HG03565 (cell line): ENCODE data around the gene CYLD.

Source experiments
- ATAC-seq: cut with Tn5 transposase; IDR thresholded peaks from one replicate; pipeline ENCODE4 v1.9.1; 2021; ENCODE audit warnings: mild to moderate bottlenecking, moderate library complexity; ENCODE audit not compliant: unreplicated experiment

Gene CYLD

DNA sequence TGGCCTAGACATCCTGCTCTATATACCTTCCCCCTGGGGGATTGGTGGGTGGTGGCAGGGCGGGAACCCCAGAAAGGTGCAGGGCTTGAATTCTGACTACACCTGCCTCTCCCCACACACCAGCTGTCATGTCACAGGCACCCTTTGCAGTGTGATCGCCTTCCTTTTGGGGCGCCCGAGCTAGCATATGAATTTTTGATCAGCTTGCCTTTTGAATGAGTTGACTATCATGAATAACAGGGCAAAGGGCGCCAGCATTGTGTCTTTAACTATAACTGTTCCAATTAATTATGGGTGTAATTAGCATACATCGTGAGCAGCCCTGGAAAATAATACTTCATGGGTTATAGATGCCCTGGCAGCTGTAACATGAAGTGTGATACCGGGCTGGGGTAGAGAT lies 72.7 kb downstream of the CYLD start:
- no peak for ATAC-seq

DNA sequence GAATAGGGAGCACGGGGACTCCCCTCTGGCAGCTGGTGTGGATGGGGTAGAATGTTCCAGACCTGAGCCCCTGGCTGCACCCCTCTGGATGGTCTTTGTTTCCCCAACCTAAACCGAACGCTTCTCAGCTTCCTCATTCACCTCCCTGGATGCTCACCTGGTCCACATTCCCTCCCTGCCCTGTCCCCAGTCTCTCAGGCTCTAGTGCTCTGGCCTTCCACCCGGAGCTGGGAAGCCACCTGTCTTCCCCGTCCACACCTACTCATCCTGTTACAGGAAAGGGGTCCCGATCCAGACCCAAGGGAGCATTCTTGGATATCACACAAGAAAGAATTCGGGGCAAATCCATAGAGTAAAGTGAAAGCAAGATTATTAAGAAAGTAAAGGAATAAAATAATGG lies 73.5 kb downstream of the CYLD start:
- ATAC-seq: no peak

DNA sequence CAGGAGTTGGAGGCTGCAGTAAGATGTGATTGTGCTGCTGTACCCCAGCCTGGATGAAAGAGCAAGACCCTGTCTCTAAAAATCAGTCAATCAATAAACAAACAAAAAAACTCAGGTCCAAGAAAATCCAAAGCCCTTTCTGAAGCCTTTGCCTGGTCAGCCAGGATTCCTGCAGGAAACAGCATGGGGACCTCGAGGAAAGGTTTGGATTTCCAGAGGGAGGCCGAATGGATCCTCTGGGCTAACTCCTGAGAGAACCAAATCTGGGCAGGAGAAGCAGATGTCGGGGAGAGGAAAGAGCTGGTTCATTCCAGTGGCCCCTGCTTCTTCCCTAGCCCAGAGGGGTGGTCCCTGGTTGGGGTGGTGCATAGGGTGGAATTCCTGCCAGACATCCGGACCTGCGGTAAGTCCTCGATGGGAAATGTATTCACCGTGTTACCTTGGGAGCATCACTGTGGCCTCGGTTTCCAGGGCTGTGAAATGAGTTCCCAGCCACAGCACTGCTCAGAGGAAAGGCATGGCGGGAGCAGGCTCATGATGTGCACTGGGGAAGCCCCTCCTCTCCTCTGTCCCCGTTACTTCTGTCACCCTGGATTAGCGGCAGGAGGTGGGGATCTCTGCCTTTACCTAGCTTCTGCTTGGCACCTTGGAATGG lies 75.1 kb downstream of the CYLD start:
- no peak for ATAC-seq

DNA sequence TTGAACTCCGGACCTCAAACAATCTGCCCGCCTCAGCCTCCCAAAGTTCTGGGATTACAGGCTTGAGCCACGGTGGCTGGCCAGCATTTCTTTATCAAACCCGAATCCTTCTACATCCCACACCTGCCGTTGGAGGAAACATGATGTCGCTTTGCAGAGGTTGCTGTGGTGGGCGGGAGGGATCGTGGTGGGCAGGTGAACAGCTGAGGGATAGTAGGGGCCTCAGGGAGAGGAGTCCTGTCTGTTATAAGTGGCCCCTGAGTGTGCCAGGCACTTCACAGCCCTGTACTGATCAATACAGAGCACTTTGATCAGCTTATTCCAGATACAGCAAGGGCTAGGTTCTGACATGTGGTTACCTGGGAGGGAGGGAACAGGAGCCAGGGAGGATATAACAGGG lies 76.5 kb downstream of the CYLD start:
- ATAC-seq: no peak

DNA sequence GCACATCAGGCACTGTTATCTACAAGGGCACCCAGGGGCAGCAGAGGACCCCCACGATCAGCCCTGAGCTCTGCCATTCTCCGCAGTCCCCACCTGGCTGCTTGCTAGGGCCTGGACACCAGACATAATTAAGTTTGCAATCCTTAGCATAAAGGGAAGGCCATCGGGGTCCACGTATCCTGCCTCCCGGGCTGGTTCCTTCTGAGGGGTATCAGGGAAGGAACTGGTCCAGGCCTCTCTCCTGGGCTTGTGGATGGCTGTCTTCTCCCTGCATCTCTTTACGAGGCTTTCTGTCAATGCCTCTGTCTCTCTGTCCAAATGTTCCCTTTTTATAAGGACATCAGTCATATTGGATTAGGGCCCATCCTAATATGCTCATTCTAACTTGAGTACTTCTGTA lies 77.8 kb downstream of the CYLD start:
- ATAC-seq: no peak

DNA sequence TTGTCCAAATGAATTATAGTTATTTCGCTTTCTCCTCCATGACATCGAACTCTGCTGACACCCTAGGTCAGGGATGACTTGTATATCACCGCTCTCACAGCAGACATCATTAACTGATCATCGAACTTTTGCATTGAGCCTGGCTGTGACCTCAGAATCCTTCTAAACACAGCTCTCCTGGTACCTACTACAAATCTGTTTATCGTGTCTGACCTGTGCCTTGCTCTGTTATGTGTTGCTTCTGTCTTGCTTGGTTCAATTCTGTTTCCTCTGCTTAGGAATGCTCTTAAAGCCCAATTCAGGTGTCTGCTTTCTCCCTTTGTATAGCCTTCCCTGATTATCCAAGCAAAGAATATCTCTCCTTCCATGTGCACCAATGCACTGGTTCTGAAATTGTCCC lies 78.3 kb downstream of the CYLD start:
- no peak for ATAC-seq

DNA sequence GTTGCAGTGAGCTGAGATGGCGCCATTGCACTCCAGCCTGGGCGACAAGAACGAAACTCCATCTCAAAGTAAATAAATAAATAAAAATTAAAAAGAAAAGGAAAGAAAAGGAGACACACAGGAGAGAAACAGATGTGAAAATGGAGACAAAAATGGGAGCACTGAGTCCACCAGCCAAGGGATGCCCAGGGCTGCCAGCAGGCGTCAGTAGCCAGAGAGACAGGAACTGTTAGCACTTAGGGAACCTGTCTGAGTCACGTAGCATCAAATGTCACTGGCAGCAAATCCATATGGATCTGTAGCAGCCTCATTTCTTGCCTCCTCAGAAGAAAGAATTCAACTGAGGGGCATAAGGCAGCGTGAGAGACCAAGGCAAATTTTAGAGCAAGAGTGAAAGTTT lies 79.7 kb downstream of the CYLD start:
- no peak for ATAC-seq

DNA sequence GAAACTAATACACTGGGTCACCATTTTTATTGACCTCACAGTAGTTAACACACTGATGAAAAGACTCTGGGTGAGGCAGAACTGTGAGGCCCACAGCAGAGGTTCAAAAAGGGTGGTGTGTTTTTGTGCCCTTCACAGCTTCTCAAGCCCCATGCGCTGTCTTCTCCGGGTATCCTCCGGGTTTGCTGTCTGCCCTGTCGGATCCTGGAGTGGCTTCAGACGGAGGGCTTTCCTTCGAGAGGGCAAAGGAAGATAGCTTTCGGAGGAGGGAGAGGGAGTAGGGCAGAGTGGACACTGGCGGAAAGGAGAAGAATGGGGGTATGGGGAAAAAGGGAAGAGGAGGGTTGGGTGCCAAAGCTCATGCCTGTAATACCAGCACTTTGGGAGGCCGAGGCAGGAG lies 80.8 kb downstream of the CYLD start:
- no peak for ATAC-seq

DNA sequence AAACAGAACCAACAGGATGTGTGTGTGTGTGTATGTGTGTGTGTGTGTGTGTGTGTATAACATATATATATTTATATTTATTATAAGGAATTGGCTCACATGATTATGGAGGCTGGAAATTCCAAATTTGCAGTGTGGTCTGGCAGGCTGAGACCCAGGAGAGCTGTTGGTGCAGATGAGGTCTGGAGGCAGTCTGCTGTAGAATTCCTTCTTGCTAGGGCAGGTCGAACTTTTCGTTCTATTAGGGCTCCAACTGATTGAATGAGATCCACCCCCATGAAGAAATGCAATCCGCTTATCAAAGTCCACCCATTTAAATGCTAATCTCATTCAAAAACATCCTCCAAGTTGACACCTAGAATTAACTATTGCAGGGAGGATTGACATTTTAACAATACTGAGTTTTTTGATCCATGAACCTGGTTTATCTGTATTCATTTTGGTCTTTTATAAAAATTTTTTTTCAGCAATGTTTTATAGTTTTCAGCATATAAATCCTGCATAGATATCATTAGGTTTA lies 85.0 kb downstream of the CYLD start:
- ATAC-seq: no peak

DNA sequence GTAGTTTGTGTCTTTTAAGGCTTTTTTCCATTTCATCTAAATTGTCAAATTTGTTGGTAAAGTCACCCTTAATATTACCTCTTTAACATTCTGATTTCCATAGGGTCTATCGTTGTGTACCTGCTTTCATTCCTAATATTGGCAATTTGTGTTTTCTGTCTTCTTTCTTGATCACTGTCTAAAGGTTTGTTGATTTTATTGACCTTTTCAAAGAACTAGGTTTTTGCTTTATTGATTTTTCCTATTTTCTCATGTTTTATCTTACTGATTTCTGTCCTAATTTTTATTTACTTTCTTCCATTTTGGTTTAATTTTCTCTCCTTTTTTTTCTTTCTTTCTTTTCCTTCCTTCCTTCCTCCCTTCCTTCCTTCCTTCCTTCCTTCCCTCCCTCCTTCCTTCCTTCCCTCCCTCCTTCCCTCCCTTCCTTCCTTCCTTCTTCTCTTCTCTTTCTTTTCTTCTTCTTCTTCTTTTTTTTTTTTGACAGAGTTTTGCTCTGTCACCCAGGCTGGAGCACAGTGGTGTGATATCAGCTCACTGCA lies 86.3 kb downstream of the CYLD start:
- ATAC-seq: no peak

DNA sequence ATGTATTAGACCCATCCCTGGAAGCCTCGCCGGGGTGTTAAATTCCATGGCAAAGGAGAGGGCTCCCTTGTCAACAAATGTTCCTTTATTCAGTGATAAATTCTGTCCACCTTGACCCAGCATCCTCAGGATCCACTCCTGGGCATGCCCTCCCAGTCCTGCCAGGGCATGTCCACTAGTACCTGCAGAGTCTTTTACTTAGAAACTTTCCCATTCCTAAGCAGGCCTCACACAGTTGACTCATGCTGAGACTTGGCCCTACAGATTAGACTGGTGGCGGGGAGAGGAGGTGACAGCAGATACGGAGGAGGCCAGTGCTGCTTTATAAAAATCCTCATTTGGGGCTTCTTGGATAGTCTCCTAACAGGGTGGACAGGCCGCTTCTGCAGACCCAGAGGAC lies 88.8 kb downstream of the CYLD start:
- ATAC-seq: no peak

DNA sequence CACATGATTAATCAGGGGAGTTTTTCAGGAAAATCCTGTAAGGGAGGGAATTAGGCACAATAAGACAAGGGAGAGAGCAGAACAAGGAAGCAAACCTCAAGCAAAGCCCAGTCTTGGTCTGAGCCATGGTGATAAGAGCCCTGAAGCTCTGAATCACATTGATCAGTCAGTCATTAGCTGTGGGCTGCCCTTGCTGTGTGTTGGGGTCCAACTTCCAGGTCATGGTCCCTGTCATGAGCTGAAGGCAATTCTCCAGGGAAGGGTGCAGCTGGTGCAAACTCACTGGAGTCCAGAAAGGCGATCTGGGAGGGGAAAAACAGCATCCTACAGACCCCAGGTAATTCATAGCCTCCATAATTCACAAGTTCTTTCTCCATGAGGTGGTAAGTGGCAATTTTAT lies 89.9 kb downstream of the CYLD start:
- ATAC-seq: no peak

DNA sequence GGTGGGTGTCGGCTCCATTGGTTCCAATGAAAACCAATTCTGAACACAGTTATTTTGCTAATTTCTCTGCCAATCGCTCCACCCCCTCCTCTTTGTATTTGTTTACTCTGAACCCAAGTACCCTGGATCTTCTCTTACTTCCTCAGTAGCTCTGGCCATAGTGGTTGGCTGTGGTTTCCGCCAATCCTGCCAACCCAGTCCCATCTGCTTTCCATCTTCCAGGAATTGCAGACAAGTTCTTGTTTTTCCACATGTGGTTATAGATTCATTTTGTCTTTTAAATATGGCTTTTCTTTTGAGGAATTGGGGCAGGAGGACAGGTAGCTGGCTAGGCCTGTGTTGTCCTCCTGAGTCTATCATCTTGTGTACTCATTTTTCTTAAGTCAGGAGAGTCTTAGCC lies 92.0 kb downstream of the CYLD start:
- no peak for ATAC-seq

DNA sequence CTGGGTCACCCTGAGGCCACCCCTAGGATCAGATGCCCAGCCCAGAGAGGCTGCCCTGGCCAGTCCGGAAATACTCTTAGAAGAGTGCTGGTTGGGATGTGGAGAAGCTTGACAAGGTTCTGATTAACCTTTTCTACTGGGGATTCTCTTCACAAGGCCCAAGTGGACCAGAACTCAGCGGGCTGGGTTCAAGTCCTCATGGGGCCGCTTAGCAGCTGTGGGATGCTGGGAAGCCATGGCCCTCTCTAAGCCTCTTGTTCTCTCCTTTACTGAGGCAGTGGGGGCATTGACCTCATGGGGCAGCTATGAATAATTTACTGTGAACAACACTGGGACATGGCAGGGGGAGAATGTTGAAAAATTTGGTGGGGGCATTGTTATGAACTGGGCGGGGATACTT lies 92.8 kb downstream of the CYLD start:
- no peak for ATAC-seq

DNA sequence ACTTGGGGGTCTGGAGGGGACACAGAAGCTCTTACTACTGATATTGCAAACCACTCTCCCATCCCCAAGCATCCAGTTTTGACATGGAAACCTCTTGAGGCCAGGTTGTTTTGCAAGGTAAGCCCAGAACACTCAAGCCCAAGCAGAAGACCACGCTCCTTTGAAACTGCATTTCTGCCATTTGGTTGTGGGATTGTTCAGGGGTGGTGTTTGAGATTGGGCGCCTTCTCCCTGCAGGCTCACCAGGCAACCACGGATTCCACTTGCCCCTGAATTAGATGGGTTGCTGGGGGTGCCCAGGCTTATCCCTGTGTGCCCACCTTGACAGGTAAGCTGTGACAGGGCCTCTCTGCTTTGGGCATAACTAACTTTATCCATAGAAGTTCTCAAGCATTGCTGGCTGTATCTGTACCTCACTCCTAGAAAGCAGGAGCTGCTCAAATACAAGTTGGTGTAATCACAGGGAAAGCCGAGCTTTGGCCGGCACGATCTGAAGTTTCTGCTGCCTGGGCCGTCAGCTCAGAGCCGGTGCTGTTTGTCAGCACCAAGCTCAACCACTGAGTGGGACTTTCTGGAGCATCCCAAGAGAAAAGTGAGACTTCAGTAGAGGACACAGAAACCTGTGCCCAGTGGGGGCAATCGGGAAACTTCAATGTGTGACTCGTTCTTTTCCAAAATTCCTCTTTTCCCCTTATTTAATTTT lies 93.6 kb downstream of the CYLD start:
- no peak for ATAC-seq

DNA sequence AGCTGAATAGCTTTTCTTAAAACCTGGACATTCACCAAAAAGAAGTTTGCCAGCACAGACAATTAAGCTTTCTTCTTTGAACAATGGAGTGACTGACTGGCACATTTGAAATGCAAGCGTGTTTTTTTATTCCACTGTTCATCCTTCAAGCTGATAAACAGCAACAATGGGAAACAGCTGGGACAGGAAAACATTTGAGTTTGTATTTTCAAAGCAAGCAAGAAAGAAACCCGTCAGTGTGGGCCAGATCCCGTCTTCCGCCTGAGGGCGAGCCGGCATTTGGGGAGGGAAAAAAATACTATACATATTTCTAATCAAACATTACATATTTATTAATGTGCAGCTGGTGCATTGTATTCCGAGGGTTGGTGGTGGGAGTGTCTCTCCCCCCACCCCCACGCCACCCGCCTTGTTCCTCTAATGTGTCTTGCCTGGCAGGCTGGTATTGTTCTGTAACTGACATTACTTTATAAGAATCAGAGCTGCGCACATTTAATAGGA lies 94.3 kb downstream of the CYLD start:
- ATAC-seq: no peak

DNA sequence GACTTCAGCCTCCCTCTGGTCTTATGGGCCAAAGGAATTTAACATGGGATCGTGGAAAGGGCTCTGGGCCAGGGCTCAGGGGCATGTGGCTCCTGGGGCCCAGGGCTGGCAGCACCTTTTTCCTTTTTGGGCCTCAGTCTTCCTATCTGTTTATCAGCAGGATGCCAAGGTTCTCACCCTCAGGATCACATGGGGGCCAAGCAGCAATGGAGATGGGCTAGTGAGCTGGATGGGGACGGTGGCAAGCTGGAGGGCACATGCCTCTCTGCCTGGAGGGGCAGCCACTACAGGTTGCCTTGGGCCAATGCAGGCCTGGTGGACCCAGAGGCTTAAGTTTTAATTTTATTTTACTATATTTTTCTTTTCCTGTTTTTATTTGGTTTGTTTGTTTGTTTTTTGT lies 95.4 kb downstream of the CYLD start:
- no peak for ATAC-seq

DNA sequence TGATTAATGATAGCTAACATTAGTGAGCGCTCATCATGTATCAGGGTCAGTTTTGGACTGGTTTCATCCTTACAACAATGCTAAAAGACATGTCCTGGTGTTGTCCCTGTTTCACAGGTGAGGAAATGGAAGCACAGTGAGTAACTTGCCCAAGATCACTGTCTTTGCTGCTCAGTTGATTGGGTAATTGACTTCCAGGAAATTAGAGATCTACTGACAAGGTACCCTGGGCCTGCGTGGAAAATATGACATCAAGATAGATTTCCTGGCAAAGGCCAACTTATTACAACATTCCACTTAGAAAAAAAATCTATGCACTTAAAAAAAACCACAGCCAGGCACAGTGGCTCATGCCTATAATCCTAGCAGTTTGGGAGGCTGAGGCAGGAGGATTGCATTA lies 96.3 kb downstream of the CYLD start:
- ATAC-seq: no peak

DNA sequence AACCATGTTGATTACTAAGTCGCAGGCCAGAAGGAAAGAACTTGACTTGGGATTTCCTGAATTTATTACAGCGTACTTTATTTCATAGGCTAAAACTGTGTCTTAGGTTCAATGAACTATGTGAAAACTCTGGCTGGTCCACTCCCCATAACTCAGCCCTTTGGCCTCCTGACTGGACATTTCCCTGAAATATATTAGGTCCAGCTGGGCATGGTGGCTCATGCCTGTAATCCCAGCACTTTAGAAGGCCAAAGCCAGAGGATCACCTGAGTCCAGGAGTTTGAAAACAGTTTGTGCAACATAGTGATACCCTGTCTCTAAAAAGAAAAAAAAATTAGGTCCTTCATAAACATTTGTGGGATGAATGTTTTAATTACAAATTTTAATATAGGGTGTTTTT lies 97.0 kb downstream of the CYLD start:
- ATAC-seq: no peak

DNA sequence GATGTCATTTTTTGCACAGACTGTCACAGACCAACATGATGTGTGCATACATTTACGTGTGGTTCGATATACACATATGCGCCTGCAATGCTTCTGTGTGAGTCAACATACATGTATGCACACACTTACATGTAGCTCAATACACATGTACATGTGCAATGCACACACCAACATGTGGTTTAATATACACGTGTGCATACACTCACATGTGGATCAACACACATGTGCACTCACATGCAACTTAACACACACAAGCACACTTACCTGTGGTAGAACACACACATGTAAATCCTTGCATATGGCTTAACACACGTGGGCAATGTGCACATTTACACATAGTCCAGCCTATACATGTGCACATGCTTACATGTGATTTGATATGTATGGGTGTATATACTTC lies 97.5 kb downstream of the CYLD start:
- no peak for ATAC-seq

DNA sequence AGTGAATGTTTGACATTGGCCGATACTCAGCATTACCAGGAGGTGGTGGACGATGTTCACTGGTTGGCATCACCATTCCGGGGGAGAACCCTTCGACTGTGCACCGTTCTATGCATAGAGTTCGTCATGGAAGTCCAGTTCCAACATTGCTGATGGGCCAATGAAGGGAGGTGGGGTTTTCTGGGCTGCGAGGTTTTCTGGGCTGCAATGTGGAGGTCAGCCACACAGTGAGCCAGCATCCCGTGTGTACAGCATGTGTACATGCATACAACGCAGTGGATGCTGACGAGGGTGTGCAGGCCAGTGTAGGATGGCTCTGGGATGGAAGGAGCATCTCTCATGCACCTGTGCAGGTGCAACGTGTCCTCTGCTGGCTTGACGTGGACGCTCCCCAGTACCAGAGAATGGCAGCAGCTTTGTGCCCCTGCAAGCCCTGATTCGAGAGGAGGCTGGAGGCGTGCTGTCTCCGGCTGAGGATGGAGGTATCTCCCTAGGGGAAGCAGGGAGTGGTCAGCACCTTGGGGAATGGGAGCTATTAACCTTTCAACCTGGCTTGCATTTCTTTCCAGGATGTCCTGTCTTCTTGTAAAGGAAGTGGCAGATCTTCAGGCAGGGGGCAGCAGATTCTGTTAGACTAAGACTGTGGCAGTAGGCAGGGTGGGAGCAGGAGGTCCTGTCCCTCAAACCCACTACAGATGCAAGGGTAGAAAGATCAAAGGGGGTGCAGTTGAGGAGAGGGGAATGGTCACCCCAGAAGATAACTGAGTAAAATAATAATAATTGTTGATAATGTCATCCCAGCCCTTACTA lies 98.2 kb downstream of the CYLD start:
- no peak for ATAC-seq
